Renal cortex interstitium (tissue), 11 donors: ENCODE results near the gene MAEA. TPM values are rescaled to one million over a fixed set of nuclear protein-coding genes. Genes with fewer than 3 reads are reported as not detected.

ENCODE experiments used
- DNase-seq, 11 donors: peaks; one replicate each; pipeline ENCODE4 v3.0.0-alpha.2; 2013; ENCODE audit warnings: low read depth in 9 of 11, low spot score in 4 of 11; ENCODE audit errors: extremely low read depth in 1 of 11
- polyA plus RNA-seq, 3 donors: library from polyadenylated mRNA; unstranded; fragments of 120-200 nt; gene quantifications; one replicate each; pipeline ENCODE4 v1.2.1, GENCODE V29; 2013; ENCODE audit not compliant: insufficient read length in 3 of 3

The MAEA gene
- polyA plus RNA-seq, 3 donors = 59.8 to 85.4 (median 73.0) TPM

DNA sequence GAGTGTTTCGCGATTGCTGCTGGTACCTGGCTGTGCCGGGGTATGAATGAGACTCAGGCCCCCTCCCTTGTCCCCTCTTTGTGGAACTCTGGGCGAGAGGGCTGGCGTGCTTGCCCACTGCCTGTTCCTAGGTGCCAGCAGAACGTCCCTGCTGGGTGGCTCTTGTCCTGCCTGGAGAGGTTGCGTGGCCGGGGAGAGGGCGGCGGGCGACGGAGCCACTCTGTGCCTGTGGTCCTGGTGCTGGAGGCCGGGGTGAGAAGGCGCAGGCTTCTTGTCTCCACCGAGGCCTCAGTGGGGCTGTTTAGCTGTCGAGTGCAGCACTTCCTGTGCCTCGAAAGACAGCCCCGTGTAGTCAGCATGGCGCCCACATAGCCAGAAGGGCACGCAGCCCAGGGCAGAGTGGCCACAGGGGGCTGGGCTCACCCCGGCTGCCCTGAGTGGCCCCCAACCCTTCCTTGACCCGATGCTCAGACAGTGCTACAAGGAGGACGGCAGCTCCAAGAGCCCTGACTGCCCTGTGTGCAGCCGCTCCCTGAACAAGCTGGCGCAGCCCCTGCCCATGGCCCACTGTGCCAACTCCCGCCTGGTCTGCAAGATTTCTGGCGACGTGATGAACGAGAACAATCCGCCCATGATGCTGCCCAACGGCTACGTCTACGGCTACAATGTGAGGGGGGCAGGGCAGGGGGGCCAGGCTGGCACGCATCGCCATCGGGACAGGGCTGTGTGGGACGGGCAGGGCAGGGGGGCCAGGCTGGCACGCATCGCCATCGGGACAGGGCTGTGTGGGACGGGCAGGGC lies 48.5 kb downstream of the MAEA start:
- no peak for DNase-seq

GRCh38 chr4:1338752-1339414 lies 49.2 kb downstream of the MAEA start:
- no peak for DNase-seq

GRCh38 chr4:1339489-1339888 lies 49.8 kb downstream of the MAEA start:
- no peak for DNase-seq

DNA sequence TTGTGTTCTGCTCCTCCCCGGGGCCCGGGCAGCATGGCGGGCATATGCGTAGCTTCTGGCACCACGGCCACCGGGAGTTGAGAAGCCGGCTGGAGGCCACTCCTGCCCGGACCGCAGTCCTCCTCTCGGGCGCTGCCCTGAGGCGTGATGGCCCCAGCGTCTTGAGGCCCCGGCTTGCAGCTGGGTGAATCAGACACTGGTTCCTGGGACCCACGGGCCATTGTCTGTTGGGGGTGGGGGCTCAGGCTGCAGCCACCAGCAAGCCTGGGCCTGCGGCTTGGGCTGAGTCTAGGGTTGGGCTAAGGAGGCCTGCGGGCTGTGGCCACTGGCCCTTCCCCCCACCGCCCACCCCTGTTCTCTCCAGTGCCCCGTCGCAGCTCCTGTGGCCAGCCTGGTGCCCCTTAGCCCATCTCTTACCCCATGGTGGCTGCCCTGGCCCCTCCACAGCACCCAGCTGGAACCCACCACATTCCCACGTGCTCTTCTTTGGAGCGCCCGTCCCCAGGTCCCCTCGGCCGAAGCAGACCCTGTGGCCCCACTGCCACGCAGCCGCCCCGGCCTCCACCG lies 50.6 kb downstream of the MAEA start:
- no peak for DNase-seq

DNA sequence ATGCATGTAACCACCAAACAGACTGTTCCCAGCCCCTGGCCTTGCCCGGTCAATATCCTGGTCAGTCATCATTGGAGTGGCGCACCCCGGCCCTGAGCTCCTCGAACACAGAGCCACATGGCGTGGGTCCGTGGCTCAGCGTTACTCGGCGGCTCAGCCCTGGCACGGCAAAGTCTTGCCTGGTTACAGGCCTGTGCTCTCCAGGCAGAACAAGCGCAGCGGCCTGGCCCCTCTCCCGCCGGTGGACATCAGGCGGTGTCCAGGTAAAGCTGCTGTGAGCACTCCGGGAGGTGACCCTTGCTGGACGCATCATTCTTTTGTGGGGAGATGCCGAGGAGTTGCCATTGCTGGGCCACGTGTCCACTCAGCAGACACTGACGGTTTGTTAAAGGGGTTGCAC lies 51.2 kb downstream of the MAEA start:
- DNase-seq = no peak

DNA sequence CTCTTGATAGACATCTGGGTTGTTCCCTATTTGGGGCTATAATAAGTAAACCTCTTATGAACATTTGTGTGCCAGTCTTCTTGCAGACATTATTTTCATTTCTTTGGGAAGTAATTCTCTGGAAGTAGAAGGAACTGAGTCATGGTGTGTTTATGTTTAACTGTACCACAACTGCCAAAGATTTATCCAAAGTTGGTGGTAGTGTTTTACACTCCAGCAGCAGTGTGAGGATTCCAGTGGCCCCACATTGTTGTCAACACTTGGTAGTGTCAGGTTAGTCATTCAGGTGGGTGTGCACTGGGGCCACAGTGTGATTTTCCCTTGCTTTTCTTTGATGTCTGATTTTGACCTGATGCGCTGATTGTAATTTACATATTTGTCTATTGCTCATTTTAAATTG lies 52.3 kb downstream of the MAEA start:
- DNase-seq = no peak

- DNase-seq = no peak
These were observed 55.0 kb downstream of the MAEA start for GRCh38 chr4:1344696-1345095.

GRCh38 chr4:1345903-1346780 lies 56.5 kb downstream of the MAEA start:
- DNase-seq = peak in 10 of 11 donors; percentile 37 to 81 (median 70)

DNA sequence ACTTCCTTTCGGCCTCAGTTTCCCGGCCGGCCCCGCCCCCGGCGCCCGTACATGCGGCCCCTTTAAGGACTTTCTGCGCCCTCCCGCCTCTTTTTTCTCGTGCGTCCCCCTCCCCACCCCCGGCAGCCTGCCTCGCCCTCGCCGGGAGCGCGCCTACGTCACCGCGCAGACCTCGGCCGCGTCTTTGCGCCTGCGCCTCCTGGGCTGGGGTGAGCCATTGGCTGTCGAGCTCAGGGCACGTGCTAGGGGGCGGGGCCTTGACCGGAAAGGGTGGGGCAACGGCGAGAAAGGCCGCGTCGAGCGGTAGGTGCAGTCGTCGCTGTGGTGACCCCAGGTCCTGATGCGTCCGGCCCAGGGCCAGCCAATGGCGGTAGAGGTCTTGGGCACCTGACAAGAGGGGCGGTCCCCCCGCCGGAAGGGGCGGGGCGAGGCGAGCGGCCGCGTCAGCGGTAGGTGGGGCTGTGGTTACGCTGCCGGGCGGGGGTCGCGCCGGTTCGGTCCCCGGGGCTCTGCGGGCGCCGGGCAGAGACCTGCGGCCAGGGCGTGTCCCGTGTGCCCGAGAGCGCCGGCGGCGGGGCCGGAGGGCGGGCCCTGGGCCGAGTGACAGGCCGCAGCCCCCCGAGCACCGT lies 57.2 kb downstream of the MAEA start, which contains the start of gene UVSSA:
Gene UVSSA (plus strand): TSS at position 428 of the 629 bp plus-strand sequence. CDS start 884 bp downstream, outside the sequence.
- DNase-seq = peak; percentile 98 to 100 (median 99)

DNA sequence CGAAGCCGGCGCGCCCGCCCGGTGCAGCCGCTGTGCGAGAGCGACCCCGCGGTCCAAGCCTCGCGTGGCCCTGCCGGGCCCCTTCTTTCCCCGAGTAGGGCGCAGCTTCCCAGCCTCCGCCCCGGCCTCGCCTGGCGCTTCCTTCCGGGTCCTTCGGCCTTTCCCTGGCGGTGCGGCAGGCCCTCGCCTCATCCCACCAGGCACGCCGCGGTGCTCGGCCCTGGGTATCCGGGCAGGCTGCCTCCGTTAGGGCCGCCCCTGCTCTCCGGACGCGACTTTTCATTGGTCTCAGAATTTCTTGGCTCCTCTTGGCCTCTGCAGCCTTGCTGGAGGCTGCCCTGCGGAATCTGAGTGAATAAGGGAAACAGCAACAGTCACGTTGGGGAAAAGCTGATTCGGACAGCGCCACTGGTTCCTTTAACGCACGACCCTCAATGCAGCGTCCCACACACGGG lies 57.7 kb downstream of the MAEA start:
- peak in 10 of 11 donors; percentile 43 to 76 (median 60) for DNase-seq

- no peak for DNase-seq
These were observed 58.4 kb downstream of the MAEA start for GRCh38 chr4:1348014-1348513.

DNA sequence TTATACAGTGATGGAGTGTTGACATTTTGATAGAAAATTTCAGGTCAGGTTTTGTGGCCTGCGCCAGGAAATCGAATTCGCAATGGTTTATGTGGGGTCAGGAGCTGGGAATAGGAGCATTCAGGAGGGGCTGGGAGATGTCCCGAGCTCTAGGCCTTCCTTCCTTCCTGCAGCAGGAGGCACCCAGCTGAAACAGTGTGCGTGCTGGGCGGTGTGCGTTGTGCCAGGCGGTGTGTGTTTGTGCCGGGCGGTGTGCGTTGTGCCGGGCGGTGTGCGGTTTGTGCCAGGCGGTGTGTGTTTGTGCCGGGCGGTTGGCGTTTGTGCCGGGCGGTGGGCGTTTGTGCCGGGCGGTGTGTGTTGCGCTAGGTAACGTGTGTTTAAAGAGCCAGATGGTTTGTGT lies 59.1 kb downstream of the MAEA start:
- DNase-seq = no peak

DNA sequence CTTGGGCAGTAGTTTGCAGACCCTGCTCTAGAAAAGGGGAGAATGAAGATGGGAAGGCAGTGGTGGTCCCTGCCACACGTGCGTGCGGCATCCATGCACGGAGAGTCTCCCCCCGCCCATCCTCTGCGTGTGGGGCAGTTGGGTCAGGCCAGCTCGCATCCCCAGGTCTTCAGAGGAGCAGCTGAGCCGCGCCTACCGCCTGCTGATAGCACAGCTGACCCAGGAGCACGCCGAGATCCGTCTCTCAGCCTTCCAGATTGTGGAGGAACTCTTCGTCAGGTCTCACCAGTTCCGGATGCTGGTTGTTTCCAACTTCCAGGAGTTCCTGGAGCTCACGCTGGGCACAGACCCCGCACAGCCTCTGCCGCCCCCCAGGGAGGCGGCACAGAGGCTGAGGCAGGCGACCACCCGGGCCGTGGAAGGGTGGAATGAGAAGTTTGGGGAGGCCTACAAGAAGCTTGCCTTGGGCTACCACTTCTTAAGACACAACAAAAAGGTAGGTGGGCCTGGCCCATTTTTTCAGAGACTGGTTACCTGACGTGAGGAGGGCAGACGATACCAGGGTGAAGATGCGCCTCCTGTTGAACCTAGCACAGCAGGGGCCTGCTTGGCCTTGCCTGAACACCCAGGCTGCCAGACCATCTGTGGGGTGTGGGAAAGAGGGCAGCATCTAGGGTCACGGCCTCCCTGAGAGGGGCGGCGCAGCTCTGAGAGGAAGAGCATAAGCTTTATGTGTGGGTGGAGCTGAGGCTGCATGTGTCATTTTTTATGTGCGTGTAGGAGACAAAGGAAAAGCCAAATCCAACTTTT lies 59.9 kb downstream of the MAEA start:
- DNase-seq = no peak

DNA sequence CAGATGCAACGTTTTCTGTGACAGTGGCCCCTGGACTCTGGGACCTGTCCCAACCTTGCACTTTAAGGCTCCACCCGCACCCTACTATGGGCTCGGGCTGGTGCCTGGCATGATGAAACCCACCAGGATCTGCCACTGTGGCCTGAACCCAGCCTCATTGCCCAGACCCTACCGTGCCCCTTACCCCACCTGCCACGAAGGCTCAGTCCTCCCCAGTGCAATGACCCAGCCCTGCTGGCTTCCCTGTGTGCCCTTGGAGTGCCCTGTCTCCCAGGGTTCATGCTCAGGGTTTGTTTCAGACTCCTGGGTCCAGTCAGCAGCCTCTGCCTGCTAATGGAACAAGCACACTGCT lies 60.5 kb downstream of the MAEA start:
- no peak for DNase-seq

DNA sequence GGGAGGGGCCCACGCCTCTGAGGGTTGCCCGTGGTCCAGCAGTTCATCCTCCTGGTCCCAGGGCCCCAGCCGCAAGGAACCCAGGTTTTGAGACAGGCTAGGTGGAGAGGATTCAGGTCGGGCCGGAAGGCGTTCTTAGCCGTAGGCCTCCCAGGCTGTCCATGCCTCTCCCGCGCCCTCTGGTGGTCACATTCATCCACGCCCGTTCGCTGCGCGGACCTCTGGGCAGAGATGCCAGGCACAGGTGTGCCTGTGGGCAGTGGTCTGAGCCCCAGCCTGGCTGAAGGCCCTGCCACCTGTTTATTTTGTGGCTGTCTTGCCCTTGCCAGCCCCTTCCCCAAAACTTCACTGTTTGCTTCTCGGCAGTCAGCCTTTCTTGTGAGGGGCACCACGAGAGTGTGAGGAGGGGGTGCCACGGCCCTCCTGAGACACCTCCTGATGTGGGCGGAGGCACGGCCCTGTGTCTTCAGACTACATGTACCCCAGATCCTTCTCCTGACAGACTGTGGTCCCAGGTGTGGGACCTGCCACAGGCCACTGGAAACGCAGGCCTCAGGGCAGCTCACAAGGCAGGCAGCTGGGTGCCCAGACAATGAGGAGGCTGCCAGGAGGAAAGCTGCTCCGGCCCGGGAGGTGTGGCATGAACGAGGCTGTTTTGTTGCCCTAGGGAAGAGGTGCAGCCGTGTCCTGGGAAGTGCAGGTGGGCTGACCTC lies 62.3 kb downstream of the MAEA start:
- DNase-seq = peak in 10 of 11 donors; percentile 42 to 72 (median 64)

DNA sequence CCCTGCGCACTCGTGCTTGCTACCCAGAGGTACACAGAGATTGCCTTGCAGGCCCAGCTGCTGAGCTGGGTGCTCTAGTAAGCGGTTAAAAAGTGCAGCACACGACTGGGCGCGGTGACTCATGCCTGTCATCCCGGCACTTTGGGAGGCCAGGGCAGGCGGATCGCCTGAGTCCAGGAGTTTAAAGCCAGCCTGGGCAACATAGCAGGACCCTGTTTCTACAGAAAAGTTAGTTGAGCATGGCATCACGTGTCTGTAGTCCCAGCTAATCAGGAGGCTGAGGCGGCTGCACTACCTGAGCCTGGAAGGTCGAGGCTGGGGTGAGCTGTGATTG lies 62.8 kb downstream of the MAEA start:
- DNase-seq = no peak
